ENCODE data around the gene PBX1. TPM values are rescaled to one million over a fixed set of nuclear protein-coding genes. Genes with fewer than 3 reads are reported as not detected.

The PBX1 gene
- total RNA-seq, 1 experiment from 2014 or later = 102 TPM

DNA sequence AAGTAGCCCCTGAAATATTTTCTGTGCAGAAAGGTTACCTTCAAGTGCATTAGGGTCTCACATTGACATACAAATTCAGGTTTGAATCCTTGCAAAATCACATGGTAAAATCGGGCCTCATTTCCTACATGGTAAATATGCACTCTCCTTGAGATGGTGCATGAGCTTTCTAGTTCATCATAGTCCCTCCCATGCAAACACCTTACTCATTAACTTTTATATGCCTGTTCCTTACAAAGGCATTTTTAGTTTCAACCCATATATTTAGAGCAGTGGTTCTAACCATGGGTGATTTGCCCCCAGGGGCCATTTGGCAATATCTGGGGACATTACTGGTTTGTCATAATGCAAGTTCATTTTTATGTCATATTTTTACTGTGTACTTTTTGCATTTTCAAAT lies 37.2 kb downstream of the PBX1 start (continued):
- TF ChIP-seq GTF2I (CRISPR knock-in tag; conservative IDR thresholded peaks at IDR 0.05) (no peak), PREB (CRISPR knock-in tag; IDR thresholded peaks at IDR 0.05; ENCODE audit: borderline replicate concordance) (no peak), ZBTB21 (CRISPR knock-in tag; IDR thresholded peaks at IDR 0.05; ENCODE audit: borderline replicate concordance) (no peak), KAT7 (CRISPR knock-in tag; IDR thresholded peaks at IDR 0.05; ENCODE audit: borderline replicate concordance) (no peak), PRRX2 (CRISPR knock-in tag; IDR thresholded peaks at IDR 0.05) (no peak), ZNF219 (CRISPR knock-in tag; IDR thresholded peaks at IDR 0.05; ENCODE audit: borderline replicate concordance) (no peak), NFATC4 (CRISPR knock-in tag; IDR thresholded peaks at IDR 0.05) (no peak), SOX15 (CRISPR knock-in tag; IDR thresholded peaks at IDR 0.05) (no peak), HMGA2 (CRISPR knock-in tag; IDR thresholded peaks at IDR 0.05) (no peak)
- TF ChIP-seq, protein P1, sequence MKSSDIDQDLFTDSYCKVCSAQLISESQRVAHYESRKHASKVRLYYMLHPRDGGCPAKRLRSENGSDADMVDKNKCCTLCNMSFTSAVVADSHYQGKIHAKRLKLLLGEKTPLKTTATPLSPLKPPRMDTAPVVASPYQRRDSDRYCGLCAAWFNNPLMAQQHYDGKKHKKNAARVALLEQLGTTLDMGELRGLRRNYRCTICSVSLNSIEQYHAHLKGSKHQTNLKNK (CRISPR knock-in tag; IDR thresholded peaks at IDR 0.05) = no peak
- TF ChIP-seq, protein P2, sequence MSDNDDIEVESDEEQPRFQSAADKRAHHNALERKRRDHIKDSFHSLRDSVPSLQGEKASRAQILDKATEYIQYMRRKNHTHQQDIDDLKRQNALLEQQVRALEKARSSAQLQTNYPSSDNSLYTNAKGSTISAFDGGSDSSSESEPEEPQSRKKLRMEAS (CRISPR knock-in tag; IDR thresholded peaks at IDR 0.05) = no peak

DNA sequence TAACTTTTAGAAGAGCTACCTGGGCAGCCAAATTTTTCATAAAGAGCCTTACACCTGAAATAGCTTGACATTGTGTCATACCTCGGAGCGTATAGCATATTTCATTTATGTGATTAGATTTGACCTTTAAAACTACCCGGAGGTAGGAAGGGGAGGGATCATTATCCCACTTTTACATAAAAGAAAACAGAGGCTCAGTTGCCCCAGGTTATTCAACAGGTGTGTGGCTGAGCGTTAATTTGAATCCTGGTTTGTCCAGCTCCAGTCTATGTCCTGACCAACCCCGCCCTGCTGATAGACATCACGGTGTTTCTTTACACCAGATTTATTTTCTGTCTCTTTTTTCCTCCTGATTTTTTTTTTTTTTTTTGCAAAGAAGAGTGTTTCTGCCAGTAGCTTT lies 39.7 kb downstream of the PBX1 start:
- Mint-ChIP-seq H3K9me3 (peaks cover 4% of the 10 kb centered on the region), H3K4me1 (peaks cover 87% of the 10 kb centered on the region)
- CTCF ChIA-PET = no interaction called here
- TF ChIP-seq NR2C2 (CRISPR knock-in tag; IDR thresholded peaks at IDR 0.05) (no peak), IRF2 (CRISPR knock-in tag; IDR thresholded peaks at IDR 0.05; ENCODE audit: borderline replicate concordance, low read depth) (no peak), ZNF423 (CRISPR knock-in tag; IDR thresholded peaks at IDR 0.05) (no peak), CDX4 (CRISPR knock-in tag; IDR thresholded peaks at IDR 0.05; ENCODE audit: borderline replicate concordance) (no peak), FOXJ3 (CRISPR knock-in tag; IDR thresholded peaks at IDR 0.05; ENCODE audit: borderline replicate concordance) (no peak), PRRX2 (CRISPR knock-in tag; IDR thresholded peaks at IDR 0.05) (no peak), MYBL2 (CRISPR knock-in tag; IDR thresholded peaks at IDR 0.05) (no peak), PREB (CRISPR knock-in tag; IDR thresholded peaks at IDR 0.05; ENCODE audit: borderline replicate concordance) (no peak), ZNF219 (CRISPR knock-in tag; IDR thresholded peaks at IDR 0.05; ENCODE audit: borderline replicate concordance) (no peak), JUN (CRISPR knock-in tag; IDR thresholded peaks at IDR 0.05) (no peak), ZNF121 (CRISPR knock-in tag; IDR thresholded peaks at IDR 0.05) (no peak), SOX15 (CRISPR knock-in tag; IDR thresholded peaks at IDR 0.05) (no peak)
- TF ChIP-seq, protein P3, sequence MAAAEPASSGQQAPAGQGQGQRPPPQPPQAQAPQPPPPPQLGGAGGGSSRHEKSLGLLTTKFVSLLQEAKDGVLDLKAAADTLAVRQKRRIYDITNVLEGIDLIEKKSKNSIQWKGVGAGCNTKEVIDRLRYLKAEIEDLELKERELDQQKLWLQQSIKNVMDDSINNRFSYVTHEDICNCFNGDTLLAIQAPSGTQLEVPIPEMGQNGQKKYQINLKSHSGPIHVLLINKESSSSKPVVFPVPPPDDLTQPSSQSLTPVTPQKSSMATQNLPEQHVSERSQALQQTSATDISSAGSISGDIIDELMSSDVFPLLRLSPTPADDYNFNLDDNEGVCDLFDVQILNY (CRISPR knock-in tag; IDR thresholded peaks at IDR 0.05) = no peak
- TF ChIP-seq, protein P4, sequence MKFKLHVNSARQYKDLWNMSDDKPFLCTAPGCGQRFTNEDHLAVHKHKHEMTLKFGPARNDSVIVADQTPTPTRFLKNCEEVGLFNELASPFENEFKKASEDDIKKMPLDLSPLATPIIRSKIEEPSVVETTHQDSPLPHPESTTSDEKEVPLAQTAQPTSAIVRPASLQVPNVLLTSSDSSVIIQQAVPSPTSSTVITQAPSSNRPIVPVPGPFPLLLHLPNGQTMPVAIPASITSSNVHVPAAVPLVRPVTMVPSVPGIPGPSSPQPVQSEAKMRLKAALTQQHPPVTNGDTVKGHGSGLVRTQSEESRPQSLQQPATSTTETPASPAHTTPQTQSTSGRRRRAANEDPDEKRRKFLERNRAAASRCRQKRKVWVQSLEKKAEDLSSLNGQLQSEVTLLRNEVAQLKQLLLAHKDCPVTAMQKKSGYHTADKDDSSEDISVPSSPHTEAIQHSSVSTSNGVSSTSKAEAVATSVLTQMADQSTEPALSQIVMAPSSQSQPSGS (CRISPR knock-in tag; IDR thresholded peaks at IDR 0.05; ENCODE audit: borderline replicate concordance, low read depth) = no peak
- TF ChIP-seq, protein P5, sequence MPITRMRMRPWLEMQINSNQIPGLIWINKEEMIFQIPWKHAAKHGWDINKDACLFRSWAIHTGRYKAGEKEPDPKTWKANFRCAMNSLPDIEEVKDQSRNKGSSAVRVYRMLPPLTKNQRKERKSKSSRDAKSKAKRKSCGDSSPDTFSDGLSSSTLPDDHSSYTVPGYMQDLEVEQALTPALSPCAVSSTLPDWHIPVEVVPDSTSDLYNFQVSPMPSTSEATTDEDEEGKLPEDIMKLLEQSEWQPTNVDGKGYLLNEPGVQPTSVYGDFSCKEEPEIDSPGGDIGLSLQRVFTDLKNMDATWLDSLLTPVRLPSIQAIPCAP (CRISPR knock-in tag; IDR thresholded peaks at IDR 0.05) = no peak
- TF ChIP-seq, protein P6, sequence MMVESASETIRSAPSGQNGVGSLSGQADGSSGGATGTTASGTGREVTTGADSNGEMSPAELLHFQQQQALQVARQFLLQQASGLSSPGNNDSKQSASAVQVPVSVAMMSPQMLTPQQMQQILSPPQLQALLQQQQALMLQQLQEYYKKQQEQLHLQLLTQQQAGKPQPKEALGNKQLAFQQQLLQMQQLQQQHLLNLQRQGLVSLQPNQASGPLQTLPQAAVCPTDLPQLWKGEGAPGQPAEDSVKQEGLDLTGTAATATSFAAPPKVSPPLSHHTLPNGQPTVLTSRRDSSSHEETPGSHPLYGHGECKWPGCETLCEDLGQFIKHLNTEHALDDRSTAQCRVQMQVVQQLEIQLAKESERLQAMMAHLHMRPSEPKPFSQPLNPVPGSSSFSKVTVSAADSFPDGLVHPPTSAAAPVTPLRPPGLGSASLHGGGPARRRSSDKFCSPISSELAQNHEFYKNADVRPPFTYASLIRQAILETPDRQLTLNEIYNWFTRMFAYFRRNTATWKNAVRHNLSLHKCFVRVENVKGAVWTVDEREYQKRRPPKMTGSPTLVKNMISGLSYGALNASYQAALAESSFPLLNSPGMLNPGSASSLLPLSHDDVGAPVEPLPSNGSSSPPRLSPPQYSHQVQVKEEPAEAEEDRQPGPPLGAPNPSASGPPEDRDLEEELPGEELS (CRISPR knock-in tag; IDR thresholded peaks at IDR 0.05) = no peak
- TF ChIP-seq, protein P1 (CRISPR knock-in tag; IDR thresholded peaks at IDR 0.05) = no peak

More for the DNA sequence above, 39.7 kb downstream of the PBX1 start:
- DNase-seq (ENCODE audit: low spot score) = no peak
- no peaks in the 10 kb centered on the region for H3K27me3 Mint-ChIP-seq (ENCODE audit: low read depth)
- peak overlapping the region; percentile 88; the same call in 1 of the 2 replicates for H3K27ac Mint-ChIP-seq
- ATAC-seq = no peak
- no peak overlapping the region for H3K4me3 Mint-ChIP-seq
- POLR2A ChIA-PET = no interaction called here
- H3K36me3 Mint-ChIP-seq = peaks cover 14% of the 10 kb centered on the region
